Right atrium auricular region (tissue), 2 donors: Measurements from ENCODE around the gene POLR2A. TPM values are rescaled to one million over a fixed set of nuclear protein-coding genes. Genes with fewer than 3 reads are reported as not detected.
"Not testable (repeated sequence)": the region's sequence is repeated elsewhere in the genome, so short reads cannot be mapped to it uniquely, and the experiment has no call there.

ENCODE experiments used
- DNase-seq: peaks from one replicate; pipeline ENCODE4 v3.0.0-alpha.2; 2019; ENCODE audit warnings: low spot score
- H3K27ac ChIP-seq, 2 donors: fragments of 200-600 bp; sonication (generic); 1 replicate in 1 of 2; 2 replicates in 1 of 2; pipeline ENCODE4 v1.5.1; 2016 to 2019
- H3K27me3 ChIP-seq, 2 donors: fragments of 200-600 bp; sonication (generic); one replicate each; pipeline versions ENCODE4 v1.5.1 to v1.6.0; 2017 to 2019
- H3K36me3 ChIP-seq: fragments of 200-600 bp; sonication (generic); one replicate; pipeline ENCODE4 v1.5.1; 2016
- H3K4me1 ChIP-seq, 2 donors: fragments of 200-600 bp; sonication (generic); one replicate each; pipeline versions ENCODE4 v1.5.1 to v1.6.0; 2017 to 2019
- H3K4me3 ChIP-seq, 2 donors: fragments of 200-600 bp; sonication (generic); 1 replicate in 1 of 2; 2 replicates in 1 of 2; pipeline ENCODE4 v1.5.1; 2017 to 2019; ENCODE audit warnings: mild to moderate bottlenecking in 1 of 2, moderate library complexity in 1 of 2
- H3K9me3 ChIP-seq, 2 donors: fragments of 200-600 bp; sonication (generic); one replicate each; pipeline ENCODE4 v1.5.1; 2019
- CTCF ChIP-seq, 2 donors: fragments of 200-600 bp; sonication (generic); IDR thresholded peaks; one replicate each; pipeline ENCODE4 v1.5.1; 2019; ENCODE audit warnings: antibody characterized with exemption in 2 of 2
- total RNA-seq, 2 donors: library from RNA; depleted of rRNA; stranded (reverse); fragments of >200 nt; gene quantifications; one replicate each; pipeline ENCODE4 v1.1.0, GENCODE V29; 2016

The POLR2A gene
- total RNA-seq, 2 donors from 2014 or later: 28.4 to 41.2 TPM

- Histone ChIP-seq H3K27me3 (no peaks in the 10 kb centered on the region), H3K4me3 (peak overlapping the region; percentile 89 to 100), H3K27ac (peak overlapping the region; percentile 100), H3K36me3 (no peaks in the 10 kb centered on the region), H3K4me1 (peaks cover 0 to 63% of the 10 kb centered on the region in 2 donors), H3K9me3 (no peaks in the 10 kb centered on the region)
- no peak for DNase-seq
- TF ChIP-seq CTCF (IDR thresholded peaks at IDR 0.05): no peak
Measured at GRCh38 chr17:7480089-7480384, 4.1 kb upstream of the POLR2A start.

DNA sequence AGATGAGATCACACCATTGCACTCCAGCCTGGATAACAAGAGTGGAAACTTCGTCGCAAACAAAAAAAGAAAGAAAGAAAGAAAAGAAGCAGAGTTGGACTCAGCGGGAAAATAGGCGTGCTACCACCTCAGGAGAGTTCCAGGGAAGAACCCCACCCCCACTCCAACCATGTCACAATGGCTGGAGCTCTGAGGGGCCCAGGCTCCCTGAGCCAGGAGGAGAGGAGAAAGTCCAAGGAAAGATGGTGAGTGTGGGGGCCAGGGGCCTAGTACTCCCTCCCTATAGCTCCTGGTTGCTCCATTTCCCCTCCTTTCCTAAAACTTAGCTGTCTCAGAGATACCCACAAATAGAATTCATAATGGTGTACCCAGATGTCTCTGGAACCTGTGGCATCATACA, 2.9 kb upstream of the POLR2A start, which contains the start of gene SLC35G6:
TSS of gene SLC35G6 (plus strand) at position 172 of the 400 bp plus-strand sequence. CDS start at position 243, 71 bp downstream.
- H3K9me3 ChIP-seq, H3K36me3 ChIP-seq, H3K27me3 ChIP-seq, DNase-seq, H3K4me3 ChIP-seq: not testable (repeated sequence)
- peak within 1 kb of the TSS; percentile 100 for H3K27ac ChIP-seq
- H3K4me1 ChIP-seq: peaks cover 0 to 63% of the 10 kb centered on the region in 2 donors

GRCh38 chr17:7481842-7482741, 2.1 kb upstream of the POLR2A start:
- H3K4me3 ChIP-seq, H3K27me3 ChIP-seq, H3K36me3 ChIP-seq, DNase-seq, H3K9me3 ChIP-seq: not testable (repeated sequence)
- Histone ChIP-seq H3K4me1 (peaks cover 0 to 63% of the 10 kb centered on the region in 2 donors), H3K27ac (peak overlapping the region; percentile 97 to 100)

GRCh38 chr17:7482742-7483088, 1.5 kb upstream of the POLR2A start:
- H3K27ac ChIP-seq: peak overlapping the region; percentile 97 to 100
- not testable (repeated sequence) for DNase-seq, H3K9me3 ChIP-seq, H3K36me3 ChIP-seq, H3K27me3 ChIP-seq
- peak overlapping the region; percentile 23 to 68 for H3K4me3 ChIP-seq
- H3K4me1 ChIP-seq: peaks cover 0 to 63% of the 10 kb centered on the region in 2 donors

- Histone ChIP-seq H3K27me3 (no peaks in the 10 kb centered on the region), H3K4me3 (peak overlapping the region; percentile 65 to 68), H3K9me3 (no peaks in the 10 kb centered on the region), H3K27ac (peak overlapping the region; percentile 97 to 100), H3K36me3 (no peaks in the 10 kb centered on the region), H3K4me1 (peaks cover 0 to 60% of the 10 kb centered on the region in 2 donors)
- peak; percentile 98 for DNase-seq
- TF ChIP-seq CTCF (IDR thresholded peaks at IDR 0.05): no peak
Measured at GRCh38 chr17:7483255-7484066, 705 bp upstream of the POLR2A start.

GRCh38 chr17:7484919-7485377, 782 bp downstream of the POLR2A start:
- Histone ChIP-seq H3K4me3 (peak overlapping the region; percentile 49 to 68), H3K4me1 (peaks cover 0 to 66% of the 10 kb centered on the region in 2 donors), H3K36me3 (no peaks in the 10 kb centered on the region), H3K9me3 (no peaks in the 10 kb centered on the region), H3K27ac (peak overlapping the region; percentile 97 to 100), H3K27me3 (no peaks in the 10 kb centered on the region)
- no peak for DNase-seq
- peak in 1 of 2 donors; percentile 53 for TF ChIP-seq CTCF (IDR thresholded peaks at IDR 0.05)

DNA sequence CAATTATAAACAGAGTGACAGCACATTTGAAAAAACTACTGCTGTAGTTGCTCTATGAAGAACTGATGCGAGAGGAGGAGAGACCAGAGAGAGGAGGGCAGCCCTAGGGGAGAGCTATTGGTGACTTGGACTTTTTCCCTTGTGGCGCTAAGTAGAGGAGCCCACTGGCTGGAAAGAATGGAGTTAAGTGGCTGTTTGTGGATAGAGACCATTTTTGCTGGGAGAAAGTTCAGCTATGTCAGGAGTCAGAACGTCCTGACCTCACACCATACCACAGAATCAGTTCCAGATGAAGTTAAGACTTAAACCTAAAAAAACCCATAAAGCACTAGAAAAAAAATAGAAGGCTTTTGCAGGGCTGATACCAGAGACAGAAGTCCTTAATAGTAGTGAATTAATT, 2.0 kb downstream of the POLR2A start:
- Histone ChIP-seq H3K4me1 (peaks cover 0 to 60% of the 10 kb centered on the region in 2 donors), H3K27ac (peak overlapping the region in 1 of 2 donors; percentile 26)
- TF ChIP-seq CTCF (IDR thresholded peaks at IDR 0.05): no peak

More for the DNA sequence above, 2.0 kb downstream of the POLR2A start:
- H3K36me3 ChIP-seq: no peaks in the 10 kb centered on the region
- no peaks in the 10 kb centered on the region for H3K27me3 ChIP-seq
- no peaks in the 10 kb centered on the region for H3K9me3 ChIP-seq
- H3K4me3 ChIP-seq: peak overlapping the region; percentile 49 to 68
- no peak for DNase-seq
